Sigmoid colon (tissue), 7 donors: ENCODE results near the gene CCDC186. TPM values are rescaled to one million over a fixed set of nuclear protein-coding genes. Genes with fewer than 3 reads are reported as not detected.

Experiments used
- DNase-seq: peaks from one replicate; pipeline ENCODE4 v3.0.0-alpha.2; 2019
- H3K27ac ChIP-seq, 4 donors: fragments of 200-600 bp; sonication (generic); one replicate each; pipeline ENCODE4 v1.5.1; 2016 to 2019; ENCODE audit warnings: mild to moderate bottlenecking in 1 of 4
- H3K27me3 ChIP-seq, 3 donors: fragments of 200-600 bp; sonication (generic); one replicate each; pipeline ENCODE4 v1.5.1; 2019; ENCODE audit warnings: mild to moderate bottlenecking in 1 of 3
- H3K36me3 ChIP-seq, 4 donors: fragments of 200-600 bp; sonication (generic); one replicate each; pipeline ENCODE4 v1.5.1; 2016 to 2019
- H3K4me1 ChIP-seq, 4 donors: fragments of 200-600 bp; sonication (generic); one replicate each; pipeline ENCODE4 v1.5.1; 2017 to 2019
- H3K4me3 ChIP-seq, 4 donors: fragments of 200-600 bp; sonication (generic); one replicate each; pipeline ENCODE4 v1.5.1; 2017 to 2019; ENCODE audit warnings: mild to moderate bottlenecking in 2 of 4, moderate library complexity in 1 of 4
- H3K9me3 ChIP-seq, 4 donors: fragments of 200-600 bp in 3 of 4; sonication (generic) in 3 of 4; one replicate each; pipeline versions ENCODE4 v1.5.1 to v1.6.1; 2013 to 2019
- EP300 ChIP-seq, 4 donors: sonication (generic); formaldehyde crosslinking; IDR thresholded peaks; one replicate each; pipeline ENCODE4 v1.6.1; 2017; ENCODE audit warnings: antibody characterized with exemption in 4 of 4
- POLR2A ChIP-seq, 2 donors: fragments of 450-650 bp; IDR thresholded peaks; one replicate each; pipeline ENCODE4 v1.6.1; 2016; ENCODE audit warnings: antibody characterized with exemption in 2 of 2, mild to moderate bottlenecking in 2 of 2, moderate library complexity in 2 of 2
- POLR2AphosphoS5 ChIP-seq, 4 donors: sonication (generic); formaldehyde crosslinking; IDR thresholded peaks; one replicate each; pipeline ENCODE4 v1.6.1; 2017; ENCODE audit warnings: antibody characterized with exemption in 4 of 4
- WGBS, 2 donors: extraction: QIAGEN DNeasy Blood & Tissue Kit; methylation state at CpG; one replicate each; pipeline ENCODE4 v1.1.7; 2013; 5-methylcytosine and 5-hydroxymethylcytosine counted together
- intact Hi-C: fragments of 100-400 bp; cut with DNase I; formaldehyde crosslinking; loops from one replicate; pipeline ENCODE4 v1.15.1; 2023
- polyA plus RNA-seq, 3 donors: library from polyadenylated mRNA; stranded (reverse); fragments of 200-250 nt; gene quantifications; one replicate each; pipeline ENCODE4 v1.2.3, GENCODE V29; 2013
- total RNA-seq, 4 donors: library from RNA; depleted of rRNA; stranded (reverse); fragments of >200 nt; gene quantifications; one replicate each; pipeline ENCODE4 v1.1.0, GENCODE V29; 2016
- TF ChIP-seq, protein P1 (sequence below), 4 experiments: fragments of 450-650 bp in 3 of 4; fragments of 200-600 bp in 1 of 4; IDR thresholded peaks; one replicate each; pipeline ENCODE4 v1.5.1; 2016 to 2019; ENCODE audit warnings: antibody characterized with exemption in 4 of 4, mild to moderate bottlenecking in 3 of 4, moderate library complexity in 2 of 4
- donor health status: healthy with polysubstance abuse.
- donor health status: Bipolar disorder and iron deficiency.
- donor health status: healthy.

Gene CCDC186
- total and polyA plus RNA-seq, 7 donors, result 9.6 to 27.1 (median 17.6) TPM

DNA sequence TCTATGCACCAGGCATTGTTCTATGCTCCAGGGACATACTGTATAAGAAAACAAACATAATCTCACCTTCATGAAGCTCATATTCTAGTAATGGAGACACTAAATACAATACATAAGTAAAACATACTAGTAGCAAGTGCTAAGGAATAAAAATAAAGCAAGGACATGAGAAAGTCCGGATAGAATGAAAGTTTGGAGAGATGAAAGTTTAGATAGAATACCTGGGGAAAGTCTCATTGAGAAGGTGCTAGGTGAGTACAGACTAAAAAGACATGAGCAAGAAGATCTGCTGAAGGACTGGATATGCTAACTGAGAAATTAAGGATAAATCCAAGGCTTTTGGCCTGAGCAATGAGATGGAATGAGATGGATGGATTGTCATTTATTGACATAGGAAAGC is 34.0 kb downstream of the CCDC186 start:
- H3K36me3 ChIP-seq, result peaks cover 0 to 43% (median 15%) of the 10 kb centered on the region in 4 donors
- no peak for TF ChIP-seq EP300 (IDR thresholded peaks at IDR 0.05)
- TF ChIP-seq, protein P1, sequence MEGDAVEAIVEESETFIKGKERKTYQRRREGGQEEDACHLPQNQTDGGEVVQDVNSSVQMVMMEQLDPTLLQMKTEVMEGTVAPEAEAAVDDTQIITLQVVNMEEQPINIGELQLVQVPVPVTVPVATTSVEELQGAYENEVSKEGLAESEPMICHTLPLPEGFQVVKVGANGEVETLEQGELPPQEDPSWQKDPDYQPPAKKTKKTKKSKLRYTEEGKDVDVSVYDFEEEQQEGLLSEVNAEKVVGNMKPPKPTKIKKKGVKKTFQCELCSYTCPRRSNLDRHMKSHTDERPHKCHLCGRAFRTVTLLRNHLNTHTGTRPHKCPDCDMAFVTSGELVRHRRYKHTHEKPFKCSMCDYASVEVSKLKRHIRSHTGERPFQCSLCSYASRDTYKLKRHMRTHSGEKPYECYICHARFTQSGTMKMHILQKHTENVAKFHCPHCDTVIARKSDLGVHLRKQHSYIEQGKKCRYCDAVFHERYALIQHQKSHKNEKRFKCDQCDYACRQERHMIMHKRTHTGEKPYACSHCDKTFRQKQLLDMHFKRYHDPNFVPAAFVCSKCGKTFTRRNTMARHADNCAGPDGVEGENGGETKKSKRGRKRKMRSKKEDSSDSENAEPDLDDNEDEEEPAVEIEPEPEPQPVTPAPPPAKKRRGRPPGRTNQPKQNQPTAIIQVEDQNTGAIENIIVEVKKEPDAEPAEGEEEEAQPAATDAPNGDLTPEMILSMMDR (IDR thresholded peaks at IDR 0.05), result no peak
- TF ChIP-seq POLR2A (IDR thresholded peaks at IDR 0.05), result no peak
- no peak for TF ChIP-seq POLR2AphosphoS5 (IDR thresholded peaks at IDR 0.05)
- no peak overlapping the region for H3K4me3 ChIP-seq
- no peaks in the 10 kb centered on the region for H3K9me3 ChIP-seq
- H3K27me3 ChIP-seq, result no peaks in the 10 kb centered on the region
- H3K4me1 ChIP-seq, result peaks cover 0 to 15% (median 10%) of the 10 kb centered on the region in 4 donors
- intact Hi-C loops, result no loop called here
- WGBS, 2 donors, result 94 to 95% methylated on average over 1 of the region's 1 CpG
- DNase-seq, result no peak
- no peak overlapping the region for H3K27ac ChIP-seq

DNA sequence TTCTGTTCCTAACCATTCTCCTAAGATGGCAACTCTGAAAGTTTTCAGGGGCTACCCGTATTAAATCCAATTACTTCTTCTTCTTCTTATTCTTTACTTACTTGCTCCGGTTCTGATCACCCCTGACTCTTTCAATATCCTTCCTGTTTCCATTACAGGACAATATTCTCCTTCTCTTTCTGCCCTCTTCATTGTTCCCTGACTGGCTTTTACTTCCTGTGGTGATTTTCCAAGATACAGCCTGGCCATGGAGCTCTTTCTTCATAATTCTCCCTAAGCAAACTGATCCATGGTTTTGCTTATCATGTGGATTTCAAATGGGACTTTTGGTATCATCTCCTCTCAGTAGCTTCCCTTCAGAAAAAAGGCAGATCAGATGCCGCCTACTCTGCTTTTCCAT is 35.4 kb downstream of the CCDC186 start:
- peaks cover 0 to 45% (median 15%) of the 10 kb centered on the region in 4 donors for H3K36me3 ChIP-seq
- H3K9me3 ChIP-seq, result no peaks in the 10 kb centered on the region
- TF ChIP-seq EP300 (IDR thresholded peaks at IDR 0.05), result no peak
- 91 to 92% methylated on average over 3 of the region's 3 CpGs for WGBS, 2 donors
- no peak for DNase-seq
- H3K27ac ChIP-seq, result no peak overlapping the region
- peaks cover 0 to 15% (median 10%) of the 10 kb centered on the region in 4 donors for H3K4me1 ChIP-seq
- no peak overlapping the region for H3K4me3 ChIP-seq
- no peaks in the 10 kb centered on the region for H3K27me3 ChIP-seq
- intact Hi-C loops, result no loop called here

DNA sequence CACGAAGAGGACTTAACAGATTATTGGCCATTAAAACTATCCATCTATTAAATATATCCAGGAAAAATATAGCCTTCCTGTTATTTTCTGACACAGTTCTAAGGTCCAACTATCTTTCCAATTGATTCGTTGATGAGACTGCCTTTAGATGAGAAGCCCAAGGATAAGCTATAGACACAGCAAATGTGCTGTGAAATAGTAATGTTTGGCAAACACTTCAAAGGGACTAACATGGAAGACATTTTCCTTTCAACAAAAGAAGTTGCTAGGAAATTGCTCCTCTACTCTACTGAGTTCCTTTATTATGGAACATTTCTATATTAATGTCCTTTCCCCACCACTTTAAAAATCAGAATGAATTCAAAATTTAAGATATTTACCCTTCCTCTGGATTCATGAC is 38.5 kb downstream of the CCDC186 start:
- DNase-seq, result no peak
- 83 to 93% methylated on average over 2 of the region's 2 CpGs for WGBS, 2 donors
- Histone ChIP-seq H3K36me3 (peaks cover 0 to 71% (median 22%) of the 10 kb centered on the region in 4 donors), H3K9me3 (no peaks in the 10 kb centered on the region), H3K27me3 (no peaks in the 10 kb centered on the region), H3K27ac (no peak overlapping the region), H3K4me3 (no peak overlapping the region), H3K4me1 (no peaks in the 10 kb centered on the region)
- intact Hi-C loops, result no loop called here
- TF ChIP-seq EP300 (IDR thresholded peaks at IDR 0.05) (no peak), POLR2A (IDR thresholded peaks at IDR 0.05) (no peak), POLR2AphosphoS5 (IDR thresholded peaks at IDR 0.05) (no peak)
- TF ChIP-seq, protein P1 (IDR thresholded peaks at IDR 0.05), result no peak

DNA sequence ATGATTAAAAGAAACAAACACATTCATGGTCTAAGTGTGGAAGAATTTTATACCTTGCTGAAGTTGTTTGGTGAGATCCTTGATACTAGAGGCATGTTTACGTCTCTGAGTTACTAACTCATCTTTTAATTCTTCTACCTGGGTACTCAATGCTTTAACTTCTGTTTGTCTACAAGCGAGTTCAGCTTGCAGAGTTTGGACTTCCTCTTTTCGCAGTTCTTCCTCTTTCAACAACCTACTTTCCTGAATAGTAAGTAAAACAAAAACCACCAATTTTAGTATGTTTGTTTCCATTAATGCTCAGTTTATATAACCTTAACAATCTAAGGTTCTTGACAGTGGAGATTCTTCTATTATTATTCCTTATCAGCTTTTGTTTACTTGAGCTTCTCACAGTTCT is 42.9 kb downstream of the CCDC186 start:
- Histone ChIP-seq H3K27ac (no peak overlapping the region), H3K4me1 (no peaks in the 10 kb centered on the region), H3K36me3 (peaks cover 0 to 100% (median 28%) of the 10 kb centered on the region in 4 donors), H3K27me3 (no peaks in the 10 kb centered on the region), H3K4me3 (no peak overlapping the region), H3K9me3 (no peaks in the 10 kb centered on the region)
- no peak for DNase-seq
- 46 to 59% methylated on average over 3 of the region's 3 CpGs for WGBS, 2 donors
- no peak for TF ChIP-seq POLR2AphosphoS5 (IDR thresholded peaks at IDR 0.05)
- intact Hi-C loops, result no loop called here

DNA sequence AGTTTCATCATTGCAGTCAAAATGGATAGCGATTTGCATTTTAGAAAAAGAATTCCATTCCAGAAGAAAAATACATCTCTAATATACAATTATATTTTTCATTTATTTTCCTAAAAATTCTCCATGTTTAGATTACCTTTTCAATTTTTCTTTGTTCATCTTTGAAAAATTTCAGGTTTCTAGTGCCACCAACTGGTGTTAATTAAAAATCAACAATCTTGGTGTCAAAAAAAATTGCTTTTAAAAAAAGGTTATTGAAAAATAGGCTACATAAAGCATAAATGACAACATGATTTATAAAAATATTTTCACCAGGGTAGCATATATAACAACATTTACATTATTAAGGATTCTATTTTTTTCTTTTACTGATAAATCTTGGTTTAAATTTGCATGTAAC is 53.0 kb downstream of the CCDC186 start:
- no peaks in the 10 kb centered on the region for H3K9me3 ChIP-seq
- H3K27me3 ChIP-seq, result no peaks in the 10 kb centered on the region
- DNase-seq, result no peak
- H3K4me1 ChIP-seq, result no peaks in the 10 kb centered on the region
- WGBS, 2 donors, result 96 to 97% methylated on average over 1 of the region's 1 CpG
- H3K27ac ChIP-seq, result no peak overlapping the region
- no peak overlapping the region for H3K4me3 ChIP-seq
- intact Hi-C loops, result no loop called here
- TF ChIP-seq, protein P1 (IDR thresholded peaks at IDR 0.05), result no peak
- TF ChIP-seq POLR2AphosphoS5 (IDR thresholded peaks at IDR 0.05) (no peak), EP300 (IDR thresholded peaks at IDR 0.05) (no peak), POLR2A (IDR thresholded peaks at IDR 0.05) (no peak)
- H3K36me3 ChIP-seq, result peaks cover 0 to 34% (median 3%) of the 10 kb centered on the region in 4 donors

DNA sequence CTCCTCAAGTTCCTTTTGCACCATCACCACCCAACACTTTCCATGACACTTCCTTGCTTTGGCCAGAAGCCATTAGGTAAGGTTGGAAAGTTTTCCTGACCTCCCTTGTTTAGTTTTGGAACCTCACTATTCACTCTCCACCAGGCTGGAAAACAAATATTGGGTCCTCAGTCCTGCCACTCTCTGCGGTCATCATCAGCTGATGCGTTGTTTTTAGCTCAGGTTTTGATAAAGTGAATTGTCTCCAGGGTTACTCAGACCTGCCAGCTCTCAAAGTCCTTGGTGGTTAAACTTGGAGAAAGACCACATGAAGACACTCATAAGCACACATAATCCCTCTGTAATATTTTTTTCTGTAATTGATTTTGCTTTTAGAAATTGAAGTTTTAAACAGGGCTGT is 55.5 kb downstream of the CCDC186 start:
- no peak for DNase-seq
- Histone ChIP-seq H3K27ac (no peak overlapping the region), H3K4me3 (no peak overlapping the region), H3K9me3 (no peaks in the 10 kb centered on the region), H3K4me1 (no peaks in the 10 kb centered on the region), H3K27me3 (no peaks in the 10 kb centered on the region), H3K36me3 (peaks cover 0 to 11% (median under 1%) of the 10 kb centered on the region in 4 donors)
- intact Hi-C loops, result no loop called here
- TF ChIP-seq POLR2A (IDR thresholded peaks at IDR 0.05) (no peak), EP300 (IDR thresholded peaks at IDR 0.05) (no peak), POLR2AphosphoS5 (IDR thresholded peaks at IDR 0.05) (no peak)
- TF ChIP-seq, protein P1 (IDR thresholded peaks at IDR 0.05), result no peak
- 95% methylated on average over 2 of the region's 2 CpGs for WGBS, 2 donors
